AG08396 (cell line): Measurements from ENCODE around the gene CYB5A.

Source experiments
- DNase-seq: peaks from one replicate; pipeline ENCODE4 v3.0.0; 2012; ENCODE audit warnings: low spot score, mixed read lengths

The CYB5A gene

DNA sequence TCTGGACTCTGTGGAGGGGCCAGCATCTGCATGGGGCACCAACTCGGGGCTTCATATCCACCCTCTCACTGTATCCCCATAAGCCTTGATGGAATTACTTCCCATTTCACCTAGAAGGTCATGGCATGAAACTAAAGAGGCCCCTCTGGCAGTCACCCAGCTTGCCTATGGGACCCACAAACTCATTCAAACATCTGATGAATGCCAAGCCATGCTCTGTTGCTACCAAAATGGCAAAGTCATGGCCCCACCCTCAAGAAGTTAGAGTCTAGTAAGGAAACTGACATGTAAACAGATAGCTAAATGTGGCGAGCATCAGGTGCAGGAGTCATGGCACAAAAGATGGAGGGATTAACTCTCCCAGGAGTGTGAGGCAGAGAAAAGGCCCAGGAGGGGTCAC lies 14.5 kb downstream of the CYB5A start:
- DNase-seq = no peak

DNA sequence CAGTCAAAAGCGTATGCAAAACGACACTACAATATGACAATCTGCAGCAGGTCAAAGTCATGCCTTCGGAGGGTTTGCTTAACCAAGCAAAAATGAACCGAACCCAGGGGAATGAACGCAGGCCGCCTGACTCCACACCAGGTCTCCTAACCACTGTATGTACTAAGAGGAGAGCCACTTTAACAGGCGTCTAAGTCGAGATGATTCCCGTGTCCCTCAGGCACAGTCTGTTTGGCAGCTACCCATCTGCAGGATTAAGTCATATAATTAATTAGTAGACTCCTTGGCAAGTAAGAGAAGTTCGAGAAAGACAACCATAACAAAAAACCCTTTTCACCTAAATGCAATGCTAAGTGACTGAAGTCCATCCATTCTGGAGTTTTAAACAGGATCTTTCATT lies 15.2 kb downstream of the CYB5A start:
- DNase-seq = no peak

DNA sequence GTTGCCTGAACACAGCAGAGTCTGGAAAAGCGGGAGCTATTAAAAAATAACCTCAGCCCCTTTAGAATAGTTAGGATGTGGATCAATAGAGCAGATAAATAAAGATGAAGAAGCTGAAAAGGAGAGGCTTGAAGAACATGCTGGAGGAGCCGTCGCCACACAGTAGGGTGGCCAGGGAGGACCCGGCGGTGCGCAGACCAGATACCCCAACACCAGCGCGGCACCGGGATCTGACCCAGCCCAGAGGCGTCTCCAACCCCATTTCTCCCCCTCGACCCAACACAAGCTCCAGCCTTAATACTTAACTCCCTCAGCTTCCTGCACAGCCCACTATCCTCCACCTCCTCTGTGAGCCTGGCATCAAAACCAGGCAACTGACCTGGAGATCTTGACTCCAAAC lies 16.0 kb downstream of the CYB5A start:
- no peak for DNase-seq

GRCh38 chr18:74274700-74275099 lies 17.1 kb downstream of the CYB5A start:
- no peak for DNase-seq

DNA sequence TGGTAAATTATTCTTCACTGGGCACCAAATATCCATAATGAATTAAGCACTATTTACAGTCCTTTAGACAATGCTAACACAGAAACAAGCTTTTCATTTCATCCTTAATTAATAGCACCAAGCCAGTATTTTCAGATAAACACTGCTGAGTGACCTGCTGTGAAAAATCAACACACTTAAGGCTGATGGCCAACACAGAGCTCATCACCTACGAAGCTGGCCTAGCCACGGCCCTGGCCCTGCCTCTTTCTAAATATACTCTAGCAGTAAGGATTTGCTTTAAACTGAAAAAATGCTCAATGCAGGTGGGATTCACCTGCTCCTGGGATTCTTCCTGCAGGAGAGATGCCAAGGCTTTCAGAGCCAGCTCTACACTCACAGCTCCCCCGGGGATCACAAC lies 18.4 kb downstream of the CYB5A start:
- no peak for DNase-seq

- DNase-seq = no peak
Observed at GRCh38 chr18:74271635-74272034, 20.1 kb downstream of the CYB5A start.

DNA sequence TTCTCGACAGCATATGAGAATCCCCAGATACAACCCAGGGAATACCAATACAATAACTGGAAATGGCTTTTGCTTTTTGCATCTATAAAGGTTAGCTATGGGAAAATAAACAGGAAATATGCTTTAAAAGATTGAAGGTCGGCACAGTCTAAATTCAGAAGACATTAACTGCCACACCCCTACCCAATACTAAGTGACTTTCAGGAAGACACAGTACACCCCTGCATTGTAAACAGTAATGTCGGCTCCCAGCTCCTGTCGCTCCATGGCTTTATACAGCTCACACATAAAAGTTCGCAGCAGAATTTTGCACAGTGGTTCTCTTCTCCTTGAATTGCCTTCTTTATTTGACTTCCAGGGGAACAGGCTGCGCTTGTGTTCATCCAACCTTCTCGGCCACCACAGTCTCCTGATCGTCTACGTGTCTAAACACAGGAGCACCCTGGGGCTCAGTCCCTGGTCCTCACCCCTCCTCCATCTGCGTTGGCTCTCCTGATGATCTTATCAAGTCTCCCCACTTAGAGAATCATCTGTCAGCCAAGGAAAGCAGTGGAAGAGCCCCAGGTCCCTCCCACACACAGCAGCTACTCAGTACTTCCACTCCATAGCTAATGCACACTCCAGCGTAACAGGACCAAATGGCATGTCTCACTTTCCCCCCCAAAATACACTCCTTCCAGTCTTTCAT lies 22.7 kb downstream of the CYB5A start:
- no peak for DNase-seq

DNA sequence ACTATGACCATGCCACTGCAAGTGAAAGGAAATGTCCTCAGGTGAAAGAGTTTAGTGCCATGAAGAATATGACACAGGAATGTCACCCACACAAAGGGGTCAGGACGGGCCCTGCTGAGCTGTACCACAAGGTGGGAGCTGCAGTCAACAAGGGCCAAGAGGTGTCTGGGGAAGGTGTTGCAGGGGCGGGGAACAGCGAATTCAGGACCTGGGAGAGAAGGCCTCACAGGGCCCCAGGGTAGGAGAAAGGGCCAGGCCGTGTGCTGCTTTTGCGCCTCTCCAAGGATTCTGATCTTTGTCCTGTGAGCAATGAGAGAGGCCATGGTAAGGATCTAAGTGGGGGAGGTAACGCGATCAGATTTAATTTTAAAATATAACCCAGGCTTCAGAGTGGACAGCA lies 23.6 kb downstream of the CYB5A start:
- DNase-seq = no peak

DNA sequence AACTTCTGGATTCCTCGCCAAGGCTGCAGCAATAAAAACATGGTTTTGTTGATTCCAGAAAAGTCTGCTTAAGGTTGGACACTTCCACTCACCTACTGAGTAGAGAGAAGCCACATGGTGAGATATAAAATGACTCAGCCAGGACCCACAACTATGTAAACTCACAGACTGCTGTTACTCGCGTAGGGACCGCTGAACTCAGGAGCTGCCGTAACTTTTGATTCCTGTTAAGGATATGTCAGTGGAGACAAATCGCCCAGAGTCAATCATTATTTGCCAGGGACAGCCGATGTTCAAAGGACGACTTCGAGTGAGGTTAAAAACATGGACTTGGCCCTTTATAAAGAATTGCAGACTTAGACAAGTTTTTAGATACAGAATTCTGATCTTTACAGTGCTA lies 25.6 kb downstream of the CYB5A start:
- DNase-seq = no peak

- no peak for DNase-seq
Observed at GRCh38 chr18:74265546-74266098, 26.1 kb downstream of the CYB5A start.

GRCh38 chr18:74264303-74265020 lies 27.3 kb downstream of the CYB5A start:
- DNase-seq = no peak

GRCh38 chr18:74261053-74261713 lies 30.6 kb downstream of the CYB5A start:
- DNase-seq = no peak

DNA sequence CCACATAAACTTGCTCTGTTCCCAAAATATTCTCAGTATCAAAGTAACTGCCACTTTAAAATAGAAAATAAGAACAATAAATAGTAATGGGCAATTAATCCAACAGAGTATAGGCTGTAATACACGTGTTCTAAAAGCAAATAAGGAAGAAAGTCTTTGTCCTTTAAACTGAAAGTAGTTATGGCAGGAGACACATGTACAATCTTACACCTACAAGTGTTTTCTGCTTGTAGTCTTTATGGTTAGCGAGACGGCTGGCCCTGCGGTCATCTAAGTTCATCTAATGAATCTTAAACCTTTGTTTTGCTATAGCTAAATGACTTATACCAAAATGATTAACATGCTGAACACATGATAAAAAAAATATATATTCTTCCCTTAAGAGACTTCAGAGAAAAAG lies 32.4 kb downstream of the CYB5A start:
- DNase-seq = no peak

DNA sequence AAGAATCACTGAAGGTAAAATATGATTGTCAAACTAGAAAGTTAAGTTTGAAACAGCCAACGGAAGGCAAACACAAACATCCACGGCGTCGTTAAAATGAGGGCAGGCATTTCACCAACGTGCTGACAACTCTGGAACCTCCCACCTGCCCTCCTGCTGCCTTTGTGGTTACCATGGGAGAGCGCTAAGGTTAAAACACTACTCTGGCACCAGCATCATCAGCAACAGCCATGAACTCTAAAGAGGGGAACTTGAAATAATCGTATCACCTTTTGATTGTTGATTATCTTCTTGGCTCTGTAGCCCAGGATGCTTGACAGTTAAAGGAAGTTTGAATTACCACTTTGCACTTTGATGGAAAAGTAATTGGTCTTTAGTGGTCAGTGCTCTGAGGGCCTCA lies 34.7 kb downstream of the CYB5A start:
- no peak for DNase-seq

DNA sequence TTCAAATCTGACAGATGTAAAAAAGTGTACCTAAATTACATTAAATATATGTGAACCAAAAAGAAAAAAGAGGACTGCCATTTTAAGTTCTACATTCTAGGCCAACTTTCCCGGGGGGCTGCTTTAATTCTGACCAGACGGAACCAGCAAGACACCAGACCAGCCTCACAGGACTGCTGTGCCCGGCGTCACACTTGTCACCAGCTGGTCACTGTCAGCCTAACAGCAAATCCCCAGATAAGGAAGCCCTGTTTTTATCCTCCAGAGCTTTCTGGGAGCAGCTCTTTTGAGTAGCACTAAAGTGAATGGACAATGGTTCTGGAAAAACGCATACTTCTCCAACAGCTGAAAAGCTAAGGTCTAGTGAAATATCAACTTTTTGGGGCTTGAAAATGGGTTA lies 35.6 kb downstream of the CYB5A start:
- no peak for DNase-seq

DNA sequence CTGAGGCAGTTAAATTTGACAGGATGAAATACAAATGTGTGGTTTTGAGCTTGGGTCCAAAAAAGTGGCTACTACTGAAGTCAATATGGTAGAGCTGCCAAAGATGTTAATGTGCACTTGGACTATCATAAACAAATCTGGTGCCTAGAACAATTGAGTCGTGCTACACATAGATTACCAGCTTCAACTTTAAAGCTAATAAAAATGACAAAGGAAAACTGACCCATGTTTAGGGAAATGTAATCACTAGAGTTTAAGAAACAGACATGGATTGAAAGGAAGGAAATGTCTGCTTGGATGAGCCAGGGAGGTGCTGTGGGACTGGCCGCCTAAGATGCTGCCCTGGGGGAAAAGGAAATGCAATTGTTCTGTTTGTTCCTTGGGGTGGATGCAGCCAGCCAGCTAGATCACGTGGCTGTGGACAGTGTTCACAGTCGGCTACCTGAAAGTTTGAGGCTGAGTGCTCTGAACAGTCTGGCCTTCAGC lies 36.6 kb downstream of the CYB5A start:
- no peak for DNase-seq

GRCh38 chr18:74252039-74252395 lies 39.7 kb downstream of the CYB5A start:
- DNase-seq = peak; percentile 22

DNA sequence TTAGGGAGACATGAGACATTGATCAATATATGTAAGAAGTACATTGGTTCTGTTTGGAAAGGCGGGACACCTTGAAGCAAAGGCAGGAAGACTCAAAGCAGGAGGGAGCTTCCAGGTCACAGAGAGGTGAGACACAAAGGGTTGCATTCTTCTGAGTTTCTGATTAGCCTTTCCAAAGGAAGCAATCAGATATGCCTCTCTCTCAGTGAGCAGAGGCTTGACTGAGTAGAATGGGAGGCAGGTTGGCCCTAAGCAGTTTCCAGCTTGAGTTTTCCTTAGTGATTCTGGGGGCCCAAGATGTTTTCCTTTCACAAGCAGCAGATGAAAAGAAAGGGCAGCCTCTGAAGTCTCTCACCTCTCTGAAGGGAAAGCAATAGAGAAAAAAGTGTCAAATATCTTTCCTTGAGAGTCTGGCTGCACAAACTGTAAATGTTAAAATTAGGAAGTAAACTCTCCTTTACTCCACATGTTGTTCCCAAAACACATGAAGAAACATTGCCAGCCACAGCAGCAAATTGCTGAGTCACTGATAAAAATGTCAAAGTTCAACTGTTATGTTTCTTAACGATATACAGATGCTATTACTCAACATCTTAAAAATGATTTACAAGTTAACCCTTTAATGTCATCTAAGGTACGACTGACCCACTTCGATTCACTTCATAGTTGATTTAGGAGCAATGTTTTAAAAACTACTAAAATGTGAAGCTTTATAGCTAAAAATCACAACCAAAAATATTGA lies 40.3 kb downstream of the CYB5A start:
- DNase-seq = peak; percentile 20

DNA sequence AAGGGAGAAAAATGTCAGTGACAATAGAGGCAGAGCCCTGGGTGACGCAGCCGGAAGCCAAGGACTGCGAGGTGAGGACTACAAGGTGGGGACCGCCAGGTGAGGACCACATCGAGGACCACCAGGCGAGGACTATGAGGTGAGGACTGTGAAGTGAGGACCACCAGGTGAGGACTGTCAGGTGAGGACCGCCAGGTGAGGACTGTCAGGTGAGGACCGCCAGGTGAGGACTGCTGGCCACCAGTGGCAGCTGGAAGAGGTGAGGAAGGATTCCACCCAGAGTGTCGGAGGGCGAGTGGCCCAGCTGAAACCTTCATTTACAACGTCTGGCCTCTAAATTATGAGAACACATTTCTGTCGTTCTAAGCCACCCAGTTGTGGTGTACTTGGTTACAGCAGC lies 41.6 kb downstream of the CYB5A start:
- DNase-seq = no peak

DNA sequence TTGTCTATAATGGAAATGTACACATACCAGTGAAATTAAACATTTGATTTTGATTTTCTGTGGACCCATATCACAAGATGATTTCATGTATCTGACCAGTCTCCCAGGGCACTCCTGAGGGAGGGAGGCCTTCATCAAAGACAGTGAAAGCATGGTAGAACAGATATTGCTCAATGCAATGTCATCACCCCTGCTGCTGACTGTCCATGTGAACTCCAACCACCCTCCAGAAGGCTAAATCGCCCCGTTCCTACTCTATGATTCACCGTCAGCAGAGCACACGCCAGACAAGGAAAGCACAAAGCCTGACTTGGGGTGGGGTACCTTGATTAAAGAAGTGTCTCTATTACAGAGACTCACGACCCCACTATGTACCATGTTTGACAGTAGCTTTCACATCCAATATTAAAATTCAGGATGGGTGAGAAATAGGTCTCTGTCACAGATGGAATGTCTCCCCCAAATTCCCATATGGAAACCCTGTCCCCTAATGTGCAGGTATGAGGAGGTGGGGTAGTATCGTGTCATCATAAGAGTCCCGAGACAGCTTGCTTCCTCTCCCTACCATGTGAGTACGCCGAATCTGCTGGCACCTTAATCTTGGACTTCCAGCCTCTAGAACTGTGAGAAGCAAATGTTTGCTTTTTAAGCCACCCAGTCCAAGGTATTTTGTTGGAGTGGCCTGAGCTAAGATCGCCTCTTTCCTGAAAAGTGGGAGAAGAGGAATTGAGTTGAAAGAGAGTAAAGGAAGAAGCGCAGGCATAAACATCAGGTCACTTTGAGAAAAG lies 42.4 kb downstream of the CYB5A start:
- peak; percentile 33 for DNase-seq

DNA sequence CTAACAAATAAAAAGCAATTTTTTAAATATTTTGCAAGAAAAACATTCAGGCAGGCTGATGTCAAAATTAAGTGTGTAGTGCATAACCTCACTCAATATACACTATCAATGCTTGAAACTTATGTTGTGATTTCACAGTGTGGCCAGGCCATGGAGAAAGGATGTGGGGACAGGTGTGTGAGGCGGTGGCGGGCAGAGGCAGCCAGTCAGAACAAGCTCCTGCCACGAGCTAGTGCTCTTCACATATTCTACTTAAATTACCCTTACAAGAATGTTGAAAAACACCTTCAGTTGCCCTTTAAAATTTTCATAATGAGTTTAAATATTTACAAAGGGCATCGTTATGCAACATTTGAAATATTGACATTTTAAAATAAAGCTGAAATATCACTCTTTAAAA lies 43.2 kb downstream of the CYB5A start:
- no peak for DNase-seq

DNA sequence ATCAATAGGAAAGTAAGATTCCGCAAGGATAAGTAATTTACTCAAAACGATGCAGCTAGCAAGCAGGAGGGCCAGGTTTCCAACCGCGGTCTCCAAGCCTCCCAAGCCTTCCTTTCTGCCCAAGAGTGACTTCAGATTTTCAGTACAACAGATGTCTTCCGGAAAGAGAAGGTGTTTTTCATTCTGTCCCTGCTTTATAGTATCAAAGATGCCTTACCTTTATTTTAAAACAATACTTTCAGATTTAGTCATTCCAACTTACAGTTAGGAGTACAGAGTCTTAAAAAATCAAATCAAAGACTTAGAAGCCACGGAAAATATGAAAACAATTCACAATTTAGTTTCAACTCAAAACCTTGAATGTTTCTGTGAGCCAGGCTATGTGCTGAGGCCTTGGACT lies 43.6 kb downstream of the CYB5A start:
- DNase-seq = no peak
